Retinal pigment epithelial cell (primary cell): ENCODE data around the gene HECTD1.
A peak's percentile ranks its signal among the peaks of the same experiment; 100 is the strongest.
"Not testable (repeated sequence)": the region's sequence is repeated elsewhere in the genome, so short reads cannot be mapped to it uniquely, and the experiment has no call there.

Source experiments
- DNase-seq: peaks from one replicate; pipeline ENCODE4 v3.0.0-alpha.2; 2010; ENCODE audit warnings: low read depth
- H3K4me3 ChIP-seq: 2 replicates; pipeline ENCODE4 v1.5.1; 2011; ENCODE audit warnings: mild to moderate bottlenecking, low read length, control low read depth, moderate library complexity
- TF ChIP-seq, protein P1 (sequence below): conservative IDR thresholded peaks from 2 replicates; pipeline ENCODE4 v1.5.1; 2011; ENCODE audit warnings: low read depth, low read length, control low read depth, inconsistent platforms

Gene HECTD1

DNA sequence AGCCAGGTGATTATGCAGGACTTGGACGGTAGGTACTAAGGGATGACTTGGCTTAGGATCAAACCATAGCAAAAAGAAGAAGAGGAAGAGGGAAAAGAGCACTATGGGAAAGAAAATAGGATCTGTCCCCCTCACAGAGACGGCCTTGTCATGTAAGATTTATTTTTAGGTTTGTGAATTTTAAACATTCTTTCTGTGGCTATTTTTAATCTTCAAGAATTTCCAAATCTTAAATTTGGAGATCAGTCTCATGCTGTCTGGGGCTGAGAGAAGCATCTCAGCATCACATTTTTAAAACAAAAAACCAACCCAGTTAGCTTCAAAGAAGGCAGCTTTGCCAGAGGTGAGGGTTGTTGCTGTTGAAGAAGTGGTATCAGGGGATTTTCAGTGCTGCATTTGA lies 128.8 kb downstream of the HECTD1 start:
- H3K4me3 ChIP-seq, result no peak overlapping the region
- no peak for DNase-seq
- TF ChIP-seq, protein P1, sequence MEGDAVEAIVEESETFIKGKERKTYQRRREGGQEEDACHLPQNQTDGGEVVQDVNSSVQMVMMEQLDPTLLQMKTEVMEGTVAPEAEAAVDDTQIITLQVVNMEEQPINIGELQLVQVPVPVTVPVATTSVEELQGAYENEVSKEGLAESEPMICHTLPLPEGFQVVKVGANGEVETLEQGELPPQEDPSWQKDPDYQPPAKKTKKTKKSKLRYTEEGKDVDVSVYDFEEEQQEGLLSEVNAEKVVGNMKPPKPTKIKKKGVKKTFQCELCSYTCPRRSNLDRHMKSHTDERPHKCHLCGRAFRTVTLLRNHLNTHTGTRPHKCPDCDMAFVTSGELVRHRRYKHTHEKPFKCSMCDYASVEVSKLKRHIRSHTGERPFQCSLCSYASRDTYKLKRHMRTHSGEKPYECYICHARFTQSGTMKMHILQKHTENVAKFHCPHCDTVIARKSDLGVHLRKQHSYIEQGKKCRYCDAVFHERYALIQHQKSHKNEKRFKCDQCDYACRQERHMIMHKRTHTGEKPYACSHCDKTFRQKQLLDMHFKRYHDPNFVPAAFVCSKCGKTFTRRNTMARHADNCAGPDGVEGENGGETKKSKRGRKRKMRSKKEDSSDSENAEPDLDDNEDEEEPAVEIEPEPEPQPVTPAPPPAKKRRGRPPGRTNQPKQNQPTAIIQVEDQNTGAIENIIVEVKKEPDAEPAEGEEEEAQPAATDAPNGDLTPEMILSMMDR, result no peak

GRCh38 chr14:31075144-31075543 lies 132.4 kb downstream of the HECTD1 start:
- H3K4me3 ChIP-seq, result no peak overlapping the region
- no peak for DNase-seq
- TF ChIP-seq, protein P1, result no peak

DNA sequence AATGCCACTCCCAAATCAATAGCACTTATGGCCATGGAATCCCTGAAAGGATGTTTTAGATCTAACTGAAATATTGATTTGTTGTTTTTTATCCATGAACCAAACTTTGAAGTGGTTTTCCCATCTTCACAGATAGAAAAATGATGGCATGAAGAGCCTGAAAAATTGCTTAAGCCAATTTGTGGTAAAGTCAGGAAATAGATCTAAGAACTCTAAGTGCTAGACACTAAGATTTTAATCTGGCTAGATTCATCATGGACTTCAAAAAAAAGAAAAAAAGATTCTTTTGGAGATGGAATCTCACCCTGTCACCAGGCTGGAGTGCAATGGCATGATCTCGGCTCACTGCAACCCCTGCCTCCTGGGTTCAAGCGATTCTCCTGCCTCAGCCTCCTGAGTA lies 136.4 kb downstream of the HECTD1 start:
- TF ChIP-seq, protein P1, result no peak
- no peak for DNase-seq
- no peak overlapping the region for H3K4me3 ChIP-seq

DNA sequence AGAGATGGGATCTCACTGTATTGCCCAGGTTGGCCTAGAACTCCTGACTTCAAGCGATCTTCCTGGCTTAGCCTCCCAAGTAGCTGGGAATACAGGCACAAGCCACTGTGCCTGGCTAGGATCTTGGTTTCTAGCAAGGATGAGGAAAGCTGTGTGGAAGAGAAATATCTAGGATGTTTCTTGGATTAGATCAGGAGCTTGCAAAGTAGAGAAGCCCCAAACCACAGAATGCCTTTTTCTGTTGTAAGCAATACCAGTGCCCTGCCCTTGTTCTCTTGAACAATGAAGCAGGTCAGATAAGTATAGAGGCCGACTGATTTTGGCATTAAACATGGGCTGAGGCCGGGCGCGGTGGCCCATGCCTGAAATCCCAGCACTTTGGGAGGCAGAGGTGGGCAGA lies 137.2 kb downstream of the HECTD1 start:
- no peak overlapping the region for H3K4me3 ChIP-seq
- peak; percentile 23 for DNase-seq

GRCh38 chr14:31069343-31069742 lies 138.2 kb downstream of the HECTD1 start:
- no peak overlapping the region for H3K4me3 ChIP-seq
- DNase-seq, result no peak
- TF ChIP-seq, protein P1, result no peak

More for the DNA sequence above, 137.2 kb downstream of the HECTD1 start:
- TF ChIP-seq, protein P1, result no peak

GRCh38 chr14:31068235-31068634 lies 139.4 kb downstream of the HECTD1 start:
- TF ChIP-seq, protein P1, result no peak
- no peak for DNase-seq
- H3K4me3 ChIP-seq, result no peak overlapping the region

- DNase-seq, H3K4me3 ChIP-seq: not testable (repeated sequence)
Measured at GRCh38 chr14:31062908-31063307, 144.7 kb downstream of the HECTD1 start.
